Measurements from ENCODE around the gene TMEM120B.
A peak's percentile ranks its signal among the peaks of the same experiment; 100 is the strongest.

The TMEM120B gene

GRCh38 chr12:121804417-121805111 lies 92.0 kb downstream of the TMEM120B start:
- no peak for DNase-seq (ENCODE audit: low read depth in 2 of 2)

GRCh38 chr12:121805171-121806008 lies 92.8 kb downstream of the TMEM120B start:
- no peak for DNase-seq (ENCODE audit: low read depth in 2 of 2)

GRCh38 chr12:121806009-121806545 lies 93.5 kb downstream of the TMEM120B start:
- DNase-seq (ENCODE audit: low read depth in 2 of 2): no peak

DNA sequence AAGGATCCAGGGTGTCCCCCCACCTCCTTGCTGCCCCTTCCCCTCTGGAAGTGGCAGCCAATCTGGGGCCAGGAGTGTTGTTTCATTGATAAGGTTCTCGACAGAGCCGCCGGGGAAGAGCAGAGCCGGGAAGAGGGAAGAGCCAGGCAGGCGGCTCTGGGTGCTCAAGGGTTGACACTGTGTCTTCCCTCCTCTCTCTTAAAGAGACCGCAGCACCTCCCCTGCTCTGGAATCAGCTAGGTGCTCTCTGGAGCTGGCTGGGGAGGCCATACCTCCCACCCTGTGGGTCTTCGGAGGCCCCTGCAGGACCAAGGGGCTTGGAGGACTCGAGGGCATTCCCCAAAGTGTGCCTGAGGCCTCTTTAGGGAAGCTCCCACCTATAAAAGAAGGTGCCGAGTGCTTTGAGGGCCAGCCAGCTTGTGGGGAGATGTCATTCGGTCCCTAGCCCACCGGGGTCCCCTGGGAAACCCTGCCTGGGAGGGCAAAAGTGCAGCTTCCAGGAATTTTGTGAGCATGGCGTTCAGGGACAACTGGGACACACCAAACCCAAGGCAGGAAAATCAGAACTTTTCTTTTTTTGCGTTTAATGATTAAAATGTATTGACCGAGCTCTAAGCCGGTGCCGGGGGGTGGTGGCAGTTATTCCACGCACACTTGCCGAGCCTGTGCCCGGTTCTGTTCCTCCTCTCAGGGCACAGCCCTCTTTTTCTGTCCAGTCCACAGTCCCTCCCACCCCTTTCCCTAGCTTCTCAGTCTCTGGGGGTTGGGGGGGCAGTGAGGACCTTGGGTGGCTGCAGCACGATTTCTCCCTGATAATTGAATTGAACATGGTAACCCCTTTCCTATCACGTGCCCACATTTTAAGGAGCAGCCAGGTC lies 94.2 kb downstream of the TMEM120B start:
- no peak for DNase-seq (ENCODE audit: low read depth in 2 of 2)

DNA sequence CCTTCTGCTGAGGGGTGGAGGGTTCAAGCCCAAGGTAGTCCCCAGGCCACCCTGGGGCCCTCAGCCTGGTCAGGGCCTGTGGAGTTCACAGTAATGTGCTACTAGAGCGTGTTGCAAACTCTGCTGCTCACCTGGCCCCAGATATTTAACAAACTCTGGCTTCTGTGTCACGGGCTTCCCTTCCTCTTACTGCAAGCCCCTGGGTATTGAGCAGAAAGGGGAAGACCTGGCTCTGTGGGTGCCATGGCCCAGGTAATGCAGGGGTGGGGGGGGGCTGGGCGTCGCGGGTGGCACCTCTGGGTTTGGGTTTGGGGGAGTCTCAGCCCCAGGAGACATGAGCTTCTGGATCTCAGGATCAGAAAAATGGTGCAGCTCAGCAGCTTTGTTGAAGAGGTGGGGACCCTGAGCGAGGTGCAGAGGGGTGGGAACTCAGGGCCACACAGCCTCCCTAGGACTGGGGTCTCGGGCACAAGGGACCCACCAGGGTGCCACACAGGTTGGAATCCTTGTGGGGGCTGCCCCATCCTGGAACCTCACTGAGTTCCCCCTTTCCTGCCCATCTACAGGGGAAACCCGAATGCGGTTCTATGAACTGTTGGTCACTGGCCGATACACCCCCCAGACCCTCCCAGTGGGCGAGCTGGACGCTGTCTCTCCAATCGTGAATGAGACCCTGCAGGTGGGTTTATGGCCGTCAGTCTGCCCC lies 95.2 kb downstream of the TMEM120B start:
- no peak for DNase-seq (ENCODE audit: low read depth in 2 of 2)

DNA sequence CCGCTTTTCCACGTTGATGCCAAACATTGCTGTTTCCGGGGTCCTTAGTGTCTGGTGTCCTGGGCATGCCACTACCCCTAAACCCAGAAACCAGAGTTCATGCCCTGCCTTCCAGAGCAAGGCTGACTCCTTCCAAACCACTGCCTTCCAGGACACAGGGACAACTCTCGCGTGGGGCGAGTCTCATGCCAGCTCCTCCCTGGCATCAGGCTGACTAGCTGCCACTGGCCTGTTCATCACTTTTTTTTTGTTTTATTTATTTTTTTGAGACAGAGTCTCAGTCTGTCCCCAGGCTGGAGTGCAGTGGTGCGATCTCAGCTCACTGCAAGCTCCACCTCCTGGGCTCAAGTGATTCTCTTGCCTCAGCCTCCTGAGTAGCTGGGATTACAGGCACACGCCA lies 96.1 kb downstream of the TMEM120B start:
- no peak for DNase-seq (ENCODE audit: low read depth in 2 of 2)

DNA sequence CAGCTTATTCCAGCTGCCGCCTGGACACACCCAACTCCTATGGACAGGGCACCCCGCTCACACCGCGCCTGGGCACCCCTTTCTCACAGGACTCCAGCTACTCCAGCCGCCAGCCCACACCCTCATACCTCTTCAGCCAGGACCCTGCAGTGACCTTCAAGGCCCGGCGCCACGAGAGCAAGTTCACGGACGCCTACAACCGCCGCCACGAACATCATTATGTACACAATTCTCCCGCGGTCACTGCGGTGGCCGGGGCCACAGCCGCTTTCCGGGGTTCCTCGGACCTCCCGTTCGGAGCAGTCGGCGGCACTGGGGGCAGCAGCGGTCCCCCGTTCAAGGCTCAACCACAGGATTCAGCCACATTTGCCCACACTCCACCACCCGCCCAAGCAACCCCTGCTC lies 97.2 kb downstream of the TMEM120B start:
- no peak for DNase-seq (ENCODE audit: low read depth in 2 of 2)

DNA sequence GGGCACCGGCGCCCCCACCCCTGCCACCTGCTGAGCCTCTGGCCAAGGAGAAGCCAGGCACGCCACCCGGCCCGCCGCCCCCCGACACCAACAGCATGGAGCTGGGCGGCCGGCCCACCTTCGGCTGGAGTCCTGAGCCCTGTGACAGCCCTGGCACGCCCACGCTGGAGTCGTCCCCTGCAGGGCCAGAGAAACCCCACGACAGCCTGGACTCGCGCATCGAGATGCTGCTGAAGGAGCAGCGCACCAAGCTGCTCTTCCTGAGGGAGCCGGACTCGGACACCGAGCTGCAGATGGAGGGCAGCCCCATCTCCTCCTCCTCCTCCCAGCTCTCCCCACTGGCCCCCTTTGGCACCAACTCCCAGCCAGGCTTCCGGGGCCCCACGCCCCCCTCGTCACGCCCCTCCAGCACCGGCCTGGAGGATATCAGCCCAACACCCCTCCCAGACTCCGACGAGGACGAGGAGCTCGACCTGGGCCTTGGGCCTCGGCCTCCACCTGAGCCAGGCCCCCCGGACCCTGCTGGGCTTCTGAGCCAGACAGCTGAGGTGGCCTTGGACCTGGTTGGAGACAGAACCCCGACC lies 97.8 kb downstream of the TMEM120B start:
- no peak for DNase-seq (ENCODE audit: low read depth in 2 of 2)

DNA sequence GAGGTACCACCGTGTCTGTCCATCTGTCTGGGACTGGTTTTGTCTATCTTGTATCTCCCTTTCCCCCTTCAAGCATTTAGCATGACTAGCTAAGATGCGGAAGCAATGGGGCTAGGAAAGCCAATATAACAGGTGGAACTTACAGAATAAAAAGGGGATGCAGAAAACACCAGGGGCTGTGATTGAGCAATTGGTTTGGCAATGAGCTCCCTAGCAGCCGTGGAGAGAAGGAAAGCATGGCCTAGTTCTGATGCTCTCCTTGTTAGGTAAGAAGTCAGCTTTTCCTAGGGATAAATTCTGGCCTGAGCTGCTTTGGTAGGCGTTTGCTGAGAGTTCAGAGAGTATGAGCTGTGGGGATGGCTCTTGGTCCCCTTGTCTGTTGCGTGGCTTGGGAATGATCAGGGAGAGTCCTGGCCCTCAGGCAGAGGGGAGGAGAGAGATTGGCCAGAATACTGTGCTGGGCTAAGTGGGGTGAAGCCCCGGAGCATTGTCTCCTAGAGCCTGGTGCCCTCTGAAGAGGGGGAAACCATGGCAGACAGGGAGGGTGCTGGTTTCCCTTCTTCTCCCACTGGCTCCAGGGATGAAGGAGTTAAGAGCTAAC lies 98.4 kb downstream of the TMEM120B start:
- DNase-seq (ENCODE audit: low read depth in 2 of 2): no peak

GRCh38 chr12:121811434-121812319 lies 99.1 kb downstream of the TMEM120B start:
- DNase-seq (ENCODE audit: low read depth in 2 of 2): peak in 1 of 2 donors; percentile 59

GRCh38 chr12:121812320-121812871 lies 99.8 kb downstream of the TMEM120B start:
- DNase-seq (ENCODE audit: low read depth in 2 of 2): peak in 1 of 2 donors; percentile 50

DNA sequence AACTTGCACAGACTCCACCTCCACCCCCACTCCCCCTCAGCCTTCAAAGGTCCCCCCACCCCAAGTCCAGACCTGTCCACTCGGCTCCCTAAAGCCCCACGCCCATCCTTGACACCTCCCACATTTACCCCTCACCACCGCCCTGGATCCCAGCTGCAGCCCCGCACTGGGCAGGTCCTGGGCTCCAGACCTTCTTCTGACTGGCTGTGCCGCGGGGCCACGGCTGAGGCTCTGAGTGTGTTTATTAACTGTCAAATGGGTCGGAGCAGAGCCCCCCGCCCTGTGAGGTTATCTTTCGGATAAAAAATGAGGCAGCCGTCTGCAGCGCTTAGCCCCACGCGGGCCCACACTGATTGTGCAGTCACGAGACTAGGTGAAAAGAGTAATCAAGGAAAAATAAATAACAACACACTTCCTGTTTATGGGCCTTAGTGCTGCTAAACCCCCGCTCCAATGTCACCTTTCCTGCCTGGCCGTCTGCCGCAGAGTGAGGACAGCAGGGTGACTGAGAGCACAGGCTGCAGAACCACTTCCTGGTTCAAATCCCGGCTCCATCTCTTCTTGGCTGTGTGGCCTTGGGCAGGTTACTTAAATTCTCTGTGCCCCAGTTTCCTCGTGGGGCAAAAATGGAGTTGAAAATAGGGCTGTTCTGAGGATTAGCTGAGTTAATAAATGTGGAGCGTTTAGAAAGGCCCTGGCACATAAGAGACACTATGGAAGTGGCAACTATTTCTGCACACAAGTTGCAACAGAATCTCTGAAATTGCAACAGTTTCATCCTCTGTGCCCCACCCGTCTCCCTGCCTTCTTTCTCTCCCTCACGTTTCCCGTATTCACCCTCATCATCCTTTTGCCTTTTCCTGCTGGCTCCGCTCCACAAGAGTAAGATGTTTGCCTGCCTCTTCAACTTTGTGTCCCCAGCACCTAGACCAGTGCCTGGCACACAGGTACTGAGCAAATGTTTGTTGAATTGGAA lies 100.7 kb downstream of the TMEM120B start:
- DNase-seq (ENCODE audit: low read depth in 2 of 2): no peak

GRCh38 chr12:121813951-121814350 lies 101.4 kb downstream of the TMEM120B start:
- DNase-seq (ENCODE audit: low read depth in 2 of 2): no peak

GRCh38 chr12:121814429-121815119 lies 102.0 kb downstream of the TMEM120B start:
- DNase-seq (ENCODE audit: low read depth in 2 of 2): no peak

DNA sequence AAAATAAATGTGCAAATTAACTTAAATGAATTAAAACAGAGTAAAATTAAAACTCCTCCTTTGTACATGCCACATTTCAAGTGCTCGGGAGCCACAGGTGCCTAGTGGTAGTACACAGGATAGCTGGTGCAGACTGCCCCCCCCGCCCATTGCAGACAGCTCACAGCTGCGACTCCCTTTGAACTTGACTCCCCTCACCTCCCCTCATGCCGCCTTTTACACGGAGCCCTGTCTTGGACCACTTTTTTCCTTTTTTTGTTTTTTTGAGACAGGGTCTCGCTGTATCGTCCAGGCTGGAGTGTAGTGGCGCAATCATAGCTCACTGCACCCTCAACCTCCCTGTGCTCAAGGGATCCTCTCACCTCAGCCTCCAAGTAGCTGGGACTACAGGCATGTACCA lies 102.7 kb downstream of the TMEM120B start:
- DNase-seq (ENCODE audit: low read depth in 2 of 2): no peak

GRCh38 chr12:121816925-121817647 lies 104.5 kb downstream of the TMEM120B start:
- DNase-seq (ENCODE audit: low read depth in 2 of 2): no peak

GRCh38 chr12:121817648-121818043 lies 105.1 kb downstream of the TMEM120B start:
- DNase-seq (ENCODE audit: low read depth in 2 of 2): no peak
